CD4-positive, alpha-beta T cell treated with Interleukin-17A for 4 hours (primary cell): ENCODE results near the gene INPP5K.
A peak's percentile ranks its signal among the peaks of the same experiment; 100 is the strongest.
"Not testable (repeated sequence)": the region's sequence is repeated elsewhere in the genome, so short reads cannot be mapped to it uniquely, and the experiment has no call there.

ENCODE experiments used
- DNase-seq: peaks from one replicate; pipeline ENCODE4 v3.0.0-alpha.2; 2020; ENCODE audit warnings: mixed read lengths

The INPP5K gene

DNA sequence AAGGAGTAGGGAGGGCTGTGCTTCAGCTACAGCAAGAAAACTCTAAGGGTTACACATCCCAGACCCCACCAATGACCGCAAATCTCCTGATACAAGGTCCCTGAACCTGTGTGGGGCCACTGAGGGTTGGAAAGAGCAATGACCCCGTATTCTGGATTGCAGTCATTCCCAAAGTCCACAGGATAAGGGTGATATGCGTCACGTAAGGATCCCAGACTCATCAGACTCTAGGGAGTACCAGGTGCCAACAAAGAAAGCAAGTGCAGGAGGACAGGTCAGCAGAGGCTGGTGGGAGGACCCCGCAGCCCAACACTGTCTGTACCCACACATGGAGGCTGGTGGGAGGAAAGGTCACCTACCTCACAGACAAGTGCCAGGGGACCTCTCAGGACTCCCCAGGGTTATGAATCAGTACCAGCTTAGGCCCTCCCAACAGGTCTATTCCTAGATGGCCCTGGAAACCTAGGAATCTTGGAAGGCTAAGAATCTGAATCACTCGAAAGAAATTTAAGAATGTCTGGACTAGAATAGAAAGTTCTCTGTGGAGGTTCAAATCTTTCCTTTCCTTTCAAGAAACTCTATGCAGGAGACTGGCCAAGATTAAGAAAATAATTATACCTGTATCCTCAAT is 30.0 kb upstream of the INPP5K start:
- no peak for DNase-seq

DNA sequence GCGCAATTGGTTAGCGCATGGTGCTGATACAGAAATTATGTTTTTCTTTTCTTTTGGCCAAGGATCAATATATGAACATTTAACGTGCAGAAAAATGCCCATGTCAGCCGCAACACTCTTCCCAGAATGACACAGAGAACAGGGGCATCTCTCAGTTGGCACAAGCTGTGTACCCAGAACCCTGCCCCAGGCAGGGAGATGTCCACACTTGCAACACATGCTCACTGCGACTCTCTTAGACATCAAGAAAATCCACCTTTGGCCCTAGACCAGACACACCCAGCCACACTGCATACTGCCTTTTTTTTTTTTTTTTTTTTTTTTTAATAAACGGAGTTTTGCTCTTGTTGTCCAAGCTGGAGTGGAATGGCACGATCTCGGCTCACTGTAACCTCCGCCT is 29.2 kb upstream of the INPP5K start:
- DNase-seq: no peak

DNA sequence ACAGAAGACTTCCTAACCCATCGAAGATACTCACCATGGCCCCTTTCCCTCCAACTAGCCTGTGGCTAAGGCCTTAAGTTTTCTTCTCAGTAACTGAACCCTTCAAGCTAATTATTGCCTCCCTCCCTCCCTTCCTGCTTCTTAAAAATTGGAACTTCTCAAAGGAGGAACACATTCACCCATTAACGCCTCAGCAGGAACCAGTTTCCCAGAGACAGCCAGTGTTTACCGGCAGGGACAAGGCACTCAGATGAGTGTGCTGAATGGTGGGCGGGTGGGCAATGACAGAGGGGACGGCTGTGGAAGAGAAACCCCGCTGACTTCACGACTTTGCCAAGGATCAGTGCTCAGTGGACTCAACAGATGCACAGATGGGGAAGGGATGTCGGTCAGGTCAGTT is 25.9 kb upstream of the INPP5K start:
- DNase-seq: no peak

DNA sequence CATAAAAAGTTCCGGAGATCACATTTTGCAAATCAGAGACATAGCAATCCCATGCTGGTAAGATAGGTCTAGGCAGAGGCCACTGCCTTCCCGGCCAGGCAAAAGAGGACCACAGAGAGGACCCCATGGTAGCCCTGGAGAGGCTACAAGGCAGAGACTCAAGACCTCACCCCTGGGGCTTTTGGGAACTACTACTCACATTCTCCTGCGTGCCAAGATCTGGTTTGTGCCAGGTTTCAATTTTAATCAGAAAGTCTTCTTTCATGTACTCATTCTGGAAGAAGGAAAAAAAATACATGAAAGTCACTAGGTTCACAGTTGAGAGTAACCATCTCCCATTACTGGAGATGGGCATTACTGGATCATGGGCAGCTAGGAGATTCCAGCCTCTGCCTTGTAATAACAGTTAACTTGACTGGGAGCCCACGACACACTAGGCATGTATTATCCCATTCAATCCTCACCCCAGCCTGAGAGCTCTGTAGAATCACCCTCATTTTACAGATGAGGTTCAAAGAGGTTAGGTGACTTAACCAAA is 25.0 kb upstream of the INPP5K start:
- DNase-seq: no peak

DNA sequence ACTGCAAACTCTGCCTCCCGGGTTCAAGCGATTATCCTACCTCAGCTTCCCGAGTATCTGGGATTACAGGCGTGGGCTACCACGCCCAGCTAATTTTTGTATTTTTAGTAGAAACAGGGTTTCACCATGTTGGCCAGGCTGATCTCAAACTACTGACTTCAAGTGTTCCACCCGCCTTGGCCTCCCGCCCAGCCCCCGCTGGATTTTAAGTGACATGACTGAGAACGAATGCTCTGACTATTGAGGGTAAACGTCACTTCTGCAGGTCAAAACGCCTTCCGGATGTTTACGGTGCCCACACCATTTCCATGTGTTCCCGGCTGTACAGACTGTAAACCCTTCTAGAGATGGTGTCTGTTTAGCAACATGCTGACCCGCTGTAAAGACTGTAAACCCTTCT is 23.4 kb upstream of the INPP5K start:
- no peak for DNase-seq

DNA sequence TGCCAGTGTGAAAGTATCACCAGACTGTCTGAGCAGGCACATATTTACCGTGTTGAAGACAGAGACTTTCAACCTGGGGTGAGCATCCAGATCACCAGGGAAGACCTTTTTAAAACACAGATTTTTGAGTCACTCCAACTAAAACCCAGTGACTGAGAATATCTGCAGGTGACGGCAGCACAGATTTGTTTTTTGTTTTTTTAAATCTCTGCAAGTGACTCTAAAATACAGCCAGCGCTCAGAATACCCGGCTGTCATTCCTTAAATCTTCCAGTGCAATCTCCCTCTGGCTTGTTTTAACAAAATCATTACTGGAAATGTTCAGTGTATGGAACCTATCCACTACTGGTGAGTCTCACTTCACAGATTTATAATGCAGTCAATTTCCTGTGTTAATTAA is 19.3 kb upstream of the INPP5K start:
- DNase-seq: no peak

DNA sequence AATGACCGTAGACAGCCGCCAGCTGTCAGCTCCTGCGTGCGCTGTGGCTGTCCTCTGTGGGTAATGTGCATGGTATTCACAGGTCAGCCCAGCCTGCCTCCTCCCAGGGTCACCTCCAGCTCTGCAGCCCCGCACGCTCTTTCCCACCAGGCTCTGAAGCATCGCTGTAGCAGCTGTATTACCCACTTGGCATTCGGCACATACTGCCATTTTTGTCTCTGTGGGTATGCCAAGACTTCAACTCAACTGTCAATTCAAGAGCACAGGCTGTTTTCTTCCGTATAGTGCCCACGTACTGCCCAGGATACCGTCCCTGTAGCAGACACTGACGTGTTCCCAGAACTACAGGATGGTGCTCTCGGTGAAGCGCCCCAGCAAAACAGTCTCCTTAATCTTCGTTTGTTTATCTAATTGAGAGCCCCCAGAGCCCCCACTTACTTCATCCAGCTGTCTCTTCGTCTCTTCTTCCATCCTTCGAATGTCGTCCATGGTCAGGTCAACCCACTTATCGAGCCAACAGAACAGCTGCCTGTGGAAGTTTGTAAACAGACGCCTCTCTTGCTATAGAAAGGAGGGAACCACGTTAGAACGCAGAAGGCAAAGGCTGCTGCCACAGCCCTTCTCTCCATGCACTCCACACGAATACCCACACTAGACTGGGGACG is 17.4 kb upstream of the INPP5K start:
- no peak for DNase-seq

DNA sequence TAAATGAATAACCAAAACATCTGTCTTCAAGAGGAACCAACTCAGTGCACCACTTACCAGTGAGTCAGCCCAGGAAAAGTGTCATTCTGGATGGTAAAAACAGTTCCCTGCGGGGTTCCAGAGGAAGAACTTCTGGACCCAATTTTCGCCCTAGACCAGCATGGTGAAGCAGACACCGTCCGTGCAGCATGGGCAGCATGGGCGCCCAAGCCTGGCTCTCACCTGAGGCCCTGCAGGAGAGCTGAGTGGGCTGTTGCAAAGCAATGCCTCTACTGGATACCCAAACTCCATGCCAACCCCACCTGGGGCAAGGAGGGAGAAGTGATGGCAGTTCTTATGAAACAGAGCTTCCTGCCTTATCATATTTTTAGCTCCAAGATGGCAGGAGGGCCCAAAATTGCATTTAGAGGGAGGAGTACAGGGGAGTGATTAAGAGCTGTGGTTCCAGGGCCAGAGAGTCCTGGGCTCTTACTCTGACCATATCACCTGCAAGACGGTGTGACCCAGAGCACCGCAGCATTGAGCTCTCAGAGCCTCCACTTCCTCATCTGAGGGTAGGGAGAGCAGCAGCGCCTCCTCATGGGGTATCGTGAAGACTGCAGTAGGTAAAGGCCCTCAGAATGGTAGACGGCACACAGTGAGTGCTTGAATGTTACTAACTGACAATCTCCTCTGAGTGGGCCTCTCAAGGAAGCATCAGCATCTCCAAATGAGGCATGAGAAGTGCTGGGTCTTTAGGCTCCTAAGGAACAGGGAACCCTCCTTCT is 16.6 kb upstream of the INPP5K start:
- DNase-seq: peak; percentile 62

DNA sequence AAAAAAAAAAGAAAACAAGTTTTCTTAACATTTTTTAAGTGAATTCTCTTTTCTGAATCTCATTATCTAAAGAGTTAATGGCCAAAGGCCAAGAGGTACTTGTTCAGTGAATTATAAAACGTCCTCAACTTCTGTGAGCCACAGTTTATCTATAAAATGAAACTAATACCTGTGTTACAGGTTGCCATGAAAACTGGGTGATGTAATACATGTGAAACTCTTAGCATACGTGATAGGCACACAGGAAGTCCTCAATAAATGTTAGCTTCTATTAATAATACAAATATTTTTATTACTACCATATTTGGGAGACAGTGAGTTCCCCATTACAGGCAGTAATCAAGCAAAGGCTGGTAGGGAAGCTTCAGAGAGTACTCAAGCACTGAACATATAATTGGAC is 13.5 kb upstream of the INPP5K start:
- no peak for DNase-seq

DNA sequence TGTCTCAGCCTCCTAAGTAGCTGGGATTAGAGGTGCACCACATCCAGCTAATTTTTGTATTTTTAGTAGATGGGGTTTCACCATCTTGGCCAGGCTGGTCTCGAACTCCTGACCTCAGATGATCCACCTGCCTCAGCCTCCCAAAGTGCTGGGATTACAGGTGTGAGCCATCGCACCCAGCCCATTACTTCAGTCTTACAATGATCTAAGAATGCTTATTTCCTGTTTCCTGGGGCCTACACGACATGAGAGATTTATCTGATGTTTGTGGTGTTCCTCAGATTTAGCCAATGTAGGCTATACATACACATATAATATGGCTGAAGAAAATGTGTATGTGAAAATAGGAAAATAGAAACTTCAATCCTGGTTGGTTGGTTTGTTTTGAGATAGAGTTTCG is 10.5 kb upstream of the INPP5K start:
- peak; percentile 14 for DNase-seq

DNA sequence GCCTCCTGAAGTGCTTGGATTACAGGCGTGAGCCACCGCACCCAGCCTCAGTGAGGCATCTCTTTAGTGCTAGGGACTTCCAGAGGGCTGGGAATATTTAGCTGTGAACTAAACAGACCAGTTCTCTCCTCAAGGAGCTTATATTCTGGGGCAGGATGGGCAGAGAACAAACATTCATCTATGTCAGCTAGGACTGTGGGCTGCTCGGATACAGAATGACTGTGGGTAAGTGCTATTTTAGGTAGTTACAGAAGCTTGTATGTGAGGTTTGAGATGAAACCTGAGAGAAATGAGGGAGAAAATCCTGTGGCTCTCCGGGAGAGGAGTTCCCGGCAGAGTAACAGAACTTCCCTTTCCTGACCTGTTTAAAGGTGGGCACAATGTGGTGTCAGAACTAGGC is 6.2 kb upstream of the INPP5K start:
- DNase-seq: no peak

DNA sequence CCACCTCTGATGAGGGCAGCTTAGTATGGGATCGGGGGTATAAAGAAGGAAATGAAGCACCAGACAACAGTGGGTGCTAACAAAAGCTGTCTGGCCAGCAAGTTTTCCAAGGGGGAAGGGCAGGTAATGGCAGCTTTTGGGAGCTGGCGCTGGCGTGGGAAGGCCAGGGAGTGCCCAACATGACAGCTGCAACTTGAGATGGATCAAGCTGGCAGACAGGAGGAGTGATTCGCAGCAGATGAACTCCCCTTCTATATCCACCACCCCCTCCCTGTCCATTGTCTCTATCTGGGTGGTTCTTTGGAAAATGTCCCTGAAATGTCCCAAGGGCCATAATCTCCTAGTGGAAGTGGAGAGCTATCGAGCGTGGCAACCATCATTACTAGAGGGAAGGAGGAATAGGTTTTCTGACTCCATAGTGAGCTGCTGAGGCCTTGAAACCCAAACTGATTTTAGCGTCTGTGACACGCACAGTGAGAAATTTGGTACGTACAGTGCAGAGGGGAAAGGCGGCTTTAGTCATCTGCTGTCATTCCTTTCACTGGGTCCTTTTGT is 4.8 kb upstream of the INPP5K start:
- no peak for DNase-seq

DNA sequence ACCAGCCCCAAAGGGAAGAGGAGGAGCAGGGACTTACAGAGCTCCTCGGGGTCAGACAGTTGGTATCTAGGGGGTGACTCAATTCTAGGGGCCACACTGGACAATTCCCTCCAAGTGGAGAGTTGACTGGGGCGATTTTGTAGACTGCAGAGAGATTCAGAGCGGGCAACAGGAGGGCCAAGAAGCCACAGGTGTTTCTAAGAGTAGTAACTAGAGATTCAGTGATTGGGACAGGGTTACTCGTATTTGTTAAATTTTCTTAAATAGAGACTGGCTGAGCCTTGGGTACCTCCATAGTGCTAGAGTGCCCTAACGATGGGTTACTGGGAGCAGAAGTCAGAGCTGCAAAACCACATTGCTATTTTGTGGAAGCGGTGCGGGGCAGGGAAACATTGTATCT is 3.3 kb upstream of the INPP5K start:
- no peak for DNase-seq

DNA sequence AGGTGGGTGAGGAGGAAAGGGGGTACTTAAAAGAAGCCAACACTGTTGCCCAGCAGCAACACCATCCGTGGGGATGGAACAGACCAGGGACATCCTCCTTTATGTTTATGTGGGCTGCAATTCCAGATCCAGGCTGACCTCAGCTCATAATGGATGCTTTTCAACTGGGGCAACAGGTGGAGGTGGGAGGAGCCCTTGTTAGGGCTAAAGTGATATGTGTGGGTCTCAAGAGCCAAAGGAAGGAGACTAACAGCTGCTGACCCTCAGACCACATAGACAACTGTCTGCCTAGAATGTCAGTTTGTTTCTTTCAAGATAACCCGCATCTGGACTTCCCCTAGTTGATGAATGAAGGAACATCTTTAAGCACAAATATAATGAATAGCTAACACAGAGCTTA is 2.0 kb upstream of the INPP5K start:
- DNase-seq: no peak

DNA sequence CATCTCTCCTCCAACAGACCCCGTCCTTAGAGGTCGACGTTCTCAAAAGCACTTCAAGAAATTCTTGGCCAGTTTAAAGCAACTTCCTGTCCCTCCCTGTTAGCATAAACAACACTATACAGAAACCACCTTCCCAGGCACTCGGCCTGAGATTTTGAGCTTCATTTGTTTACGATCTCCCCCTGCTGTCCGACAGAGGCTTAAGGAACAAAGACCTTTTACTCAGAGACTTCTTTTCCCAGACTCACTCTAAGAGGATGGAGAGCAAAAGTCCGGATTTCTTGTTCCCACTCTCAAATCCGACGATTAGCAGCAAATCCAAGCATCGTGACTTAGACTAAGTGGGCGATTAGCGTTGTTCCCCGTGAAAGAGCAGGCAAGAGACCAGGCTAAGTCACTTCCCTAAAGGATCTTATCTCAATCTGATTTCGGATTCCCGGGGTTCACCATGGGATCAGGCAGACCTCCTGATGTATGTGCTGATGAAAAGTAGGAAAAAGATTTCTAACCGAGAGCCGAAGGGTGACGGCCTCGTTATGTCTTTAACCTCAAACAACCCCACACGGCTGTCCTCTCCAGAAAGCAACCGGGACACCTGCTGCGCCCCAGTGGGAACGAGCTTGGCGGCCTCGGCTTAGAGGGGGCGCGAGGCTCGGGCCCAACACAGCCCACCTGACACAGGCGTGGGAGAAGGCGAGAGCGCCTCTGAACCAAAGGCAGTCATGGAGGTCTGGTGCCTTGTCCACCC is 598 bp downstream of the INPP5K start:
- DNase-seq: peak; percentile 66

DNA sequence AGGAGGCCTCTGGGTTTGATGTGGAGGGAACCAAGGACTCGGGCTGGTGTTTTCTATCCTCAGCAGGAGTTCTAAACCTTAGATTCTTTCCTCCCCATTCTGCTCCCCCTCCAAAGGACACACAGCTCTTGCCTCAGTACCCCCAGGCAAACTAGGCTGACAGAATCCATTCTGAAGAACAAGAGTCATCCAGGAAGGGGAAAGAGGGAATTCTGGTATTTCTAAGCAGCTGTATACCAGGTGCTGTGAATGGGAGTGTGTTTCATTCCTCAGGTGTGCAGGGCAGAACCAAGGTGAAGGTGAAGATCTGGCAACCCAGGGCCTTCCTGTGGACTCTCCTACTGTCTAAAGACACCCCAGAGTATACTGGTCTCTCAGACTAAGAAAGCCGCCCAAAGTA is 4.1 kb downstream of the INPP5K start:
- no peak for DNase-seq

DNA sequence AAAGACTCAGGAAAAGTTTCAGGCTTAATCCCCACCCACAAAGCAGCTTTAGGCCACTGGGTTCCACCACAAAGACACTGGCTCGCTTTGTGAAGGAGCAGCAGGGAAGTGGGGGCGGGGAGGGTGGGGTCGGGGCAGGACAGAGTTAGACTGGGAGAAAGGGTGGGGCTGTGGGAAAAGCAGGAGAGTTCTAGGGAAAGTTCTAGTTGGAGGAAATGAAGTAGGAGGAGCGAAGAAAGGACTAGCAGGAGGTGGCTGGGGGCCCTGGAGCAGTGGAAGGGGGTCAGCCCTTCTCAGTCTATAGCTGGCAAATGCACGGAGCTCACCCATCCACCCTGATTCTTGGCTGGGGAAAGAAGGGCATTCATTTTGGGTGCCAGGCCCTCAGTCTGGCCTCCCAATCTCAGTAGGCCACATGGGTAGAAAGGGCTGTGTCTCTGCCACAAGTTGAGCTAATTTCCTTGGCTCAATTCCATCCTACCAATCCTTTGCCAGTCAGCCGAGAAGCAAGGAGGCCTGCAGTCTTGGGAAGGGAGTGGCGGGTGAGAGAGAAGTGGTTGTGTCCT is 4.6 kb downstream of the INPP5K start:
- DNase-seq: no peak

DNA sequence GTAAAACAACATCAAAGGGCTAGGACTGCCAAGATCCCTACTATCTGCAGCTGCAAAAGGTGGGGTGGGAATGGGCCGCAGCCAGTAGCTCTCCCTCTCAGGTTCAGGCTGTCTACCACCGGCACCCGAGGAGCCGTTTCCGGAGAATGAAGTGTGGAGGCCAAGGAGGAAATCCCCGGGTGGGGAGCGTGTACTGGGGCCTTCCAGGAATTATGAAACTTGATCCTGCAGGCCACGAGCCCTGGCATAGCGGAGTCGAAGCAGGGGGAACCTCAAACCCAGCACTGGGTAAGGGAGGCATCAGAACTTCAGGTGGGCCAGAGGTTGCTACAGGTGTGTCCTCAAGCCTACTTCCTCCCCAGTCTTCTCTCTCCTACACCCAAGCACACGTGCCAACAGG is 5.1 kb downstream of the INPP5K start:
- DNase-seq: no peak

DNA sequence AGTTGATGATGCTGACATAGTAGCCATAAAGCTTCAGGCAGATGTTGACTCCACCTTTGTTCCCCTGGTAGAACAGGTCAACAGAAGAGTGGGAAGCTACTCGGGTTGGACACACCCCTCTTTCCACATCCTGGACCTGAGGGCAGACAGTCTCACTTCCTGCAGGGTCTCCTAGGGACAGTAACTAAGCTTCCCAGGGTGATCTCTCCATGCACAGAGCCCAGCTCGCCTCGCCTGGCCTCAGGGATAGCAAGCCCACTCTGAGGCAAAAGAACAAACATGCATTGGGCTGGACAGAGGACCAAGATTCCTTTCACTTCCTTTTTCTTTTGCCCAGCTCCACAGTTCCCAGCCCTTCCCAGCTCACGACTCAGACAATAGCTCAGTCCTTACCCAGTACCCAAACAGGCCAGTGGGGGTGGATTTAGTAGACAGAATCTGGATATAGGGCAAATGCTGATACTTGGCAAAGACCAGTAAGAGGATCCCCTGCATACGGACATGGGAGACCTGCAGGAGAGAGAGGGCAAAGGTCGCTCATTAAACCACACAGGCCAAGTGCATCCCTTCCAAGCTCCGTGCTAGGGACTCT is 7.0 kb downstream of the INPP5K start:
- no peak for DNase-seq

DNA sequence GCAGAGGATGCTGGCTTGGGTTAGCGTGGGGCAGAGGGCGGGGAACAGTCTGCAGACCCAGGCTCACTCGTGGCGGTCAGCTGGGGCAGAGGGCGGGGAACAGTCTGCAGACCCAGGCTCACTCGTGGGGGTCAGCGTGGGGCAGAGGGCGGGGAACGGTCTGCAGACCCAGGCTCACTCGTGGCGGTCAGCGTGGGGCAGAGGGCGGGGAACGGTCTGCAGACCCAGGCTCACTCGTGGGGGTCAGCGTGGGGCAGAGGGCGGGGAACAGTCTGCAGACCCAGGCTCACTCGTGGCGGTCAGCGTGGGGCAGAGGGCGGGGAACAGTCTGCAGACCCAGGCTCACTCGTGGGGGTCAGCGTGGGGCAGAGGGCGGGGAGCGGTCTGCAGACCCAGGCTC is 7.7 kb downstream of the INPP5K start:
- not testable (repeated sequence) for DNase-seq

DNA sequence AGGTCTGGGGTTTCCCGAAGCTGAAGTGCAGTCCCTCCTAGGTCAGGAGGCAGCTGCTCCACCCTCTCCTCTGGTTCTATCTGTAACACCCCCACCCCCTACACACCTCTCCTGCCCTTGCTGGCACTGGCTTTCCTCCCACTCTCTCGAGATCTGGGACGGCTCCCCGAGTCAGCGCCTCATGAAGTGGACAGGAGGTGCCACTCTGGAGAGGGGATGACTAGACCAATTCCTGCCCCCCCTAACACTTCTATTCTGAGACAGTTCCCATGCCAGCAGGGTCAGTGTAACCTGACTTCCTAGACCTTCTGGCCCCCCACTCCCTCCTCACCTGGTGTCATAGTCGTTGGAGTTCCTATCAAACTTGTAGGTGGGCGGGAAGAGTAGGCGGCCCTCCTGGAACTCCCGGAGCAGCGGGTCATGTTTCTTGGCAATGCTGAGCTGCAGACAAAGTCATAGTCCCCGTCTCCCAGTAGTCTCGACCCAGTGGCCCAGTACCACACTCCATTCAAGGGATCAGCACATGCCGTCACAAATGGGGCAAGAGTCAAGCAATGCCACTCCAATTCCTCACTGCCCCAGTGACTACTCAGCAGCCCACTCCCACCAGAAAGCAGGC is 9.7 kb downstream of the INPP5K start:
- DNase-seq: no peak

DNA sequence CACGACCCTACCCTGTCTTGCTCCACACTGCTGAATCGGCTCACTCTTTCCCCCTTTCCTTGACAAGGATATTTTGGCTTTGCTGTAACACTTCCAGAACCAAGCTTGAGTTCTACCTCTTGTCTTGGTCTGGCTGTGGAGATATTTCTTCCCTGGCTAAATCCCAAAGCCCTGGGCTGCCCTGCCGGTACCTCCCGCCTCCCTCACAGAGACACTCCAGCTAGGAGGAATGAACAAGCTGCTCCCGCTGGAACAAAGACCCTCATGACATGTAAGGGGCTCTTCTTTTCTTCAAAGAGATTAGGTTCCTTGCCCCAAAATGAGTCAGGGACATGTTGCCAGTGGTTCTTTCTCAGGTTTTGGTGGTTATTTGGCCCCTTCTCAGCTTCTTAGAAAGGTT is 10.8 kb downstream of the INPP5K start:
- DNase-seq: no peak
